ENCODE results near the gene MED20.
A peak's percentile ranks its signal among the peaks of the same experiment; 100 is the strongest.

MED20 gene

GRCh38 chr6:41914343-41914742 is 6.6 kb downstream of the MED20 start:
- no peak for DNase-seq (ENCODE audit: low read depth in 2 of 2)

DNA sequence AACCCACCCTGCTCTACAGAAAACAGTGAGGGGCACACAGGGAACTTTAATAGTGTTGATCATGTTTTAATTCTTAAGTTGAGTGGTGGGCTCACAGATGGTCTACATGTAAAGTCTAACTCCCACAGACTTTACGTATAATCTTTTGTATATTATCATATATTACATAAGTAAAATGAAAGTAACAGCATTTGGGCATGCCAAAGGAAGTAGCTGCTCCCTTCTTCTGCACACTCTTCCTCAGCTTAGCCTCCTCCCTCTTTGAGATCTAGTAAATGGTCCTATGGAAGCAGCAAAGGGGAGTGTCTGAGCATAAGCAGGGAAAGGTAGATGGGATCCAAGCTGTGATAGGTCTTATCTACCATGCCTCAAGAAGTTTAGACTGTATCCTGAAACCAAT is 11.2 kb downstream of the MED20 start:
- no peak for DNase-seq (ENCODE audit: low read depth in 2 of 2)

- DNase-seq (ENCODE audit: low read depth in 2 of 2), result peak in 1 of 2 donors; percentile 24
Measured at GRCh38 chr6:41901882-41902519, 18.9 kb downstream of the MED20 start.

DNA sequence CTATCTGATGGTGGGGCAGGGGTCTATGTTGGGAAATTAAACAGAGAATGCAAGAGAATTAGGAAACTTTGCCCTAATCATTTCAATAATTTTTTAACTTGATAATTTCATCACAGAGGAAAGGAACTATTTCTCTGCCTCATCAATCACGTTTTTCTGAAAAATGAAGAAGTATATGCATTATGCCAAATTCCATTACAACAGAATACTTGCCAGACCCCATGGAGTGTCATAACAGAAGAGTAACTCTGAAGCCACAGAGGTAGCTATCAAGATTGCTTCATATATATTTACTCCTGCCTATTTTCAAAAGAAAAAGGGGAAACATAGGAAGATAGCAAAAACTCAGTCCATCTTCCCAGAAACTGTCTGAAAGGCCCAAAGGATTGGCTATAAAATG is 20.1 kb downstream of the MED20 start:
- DNase-seq (ENCODE audit: low read depth in 2 of 2), result no peak

DNA sequence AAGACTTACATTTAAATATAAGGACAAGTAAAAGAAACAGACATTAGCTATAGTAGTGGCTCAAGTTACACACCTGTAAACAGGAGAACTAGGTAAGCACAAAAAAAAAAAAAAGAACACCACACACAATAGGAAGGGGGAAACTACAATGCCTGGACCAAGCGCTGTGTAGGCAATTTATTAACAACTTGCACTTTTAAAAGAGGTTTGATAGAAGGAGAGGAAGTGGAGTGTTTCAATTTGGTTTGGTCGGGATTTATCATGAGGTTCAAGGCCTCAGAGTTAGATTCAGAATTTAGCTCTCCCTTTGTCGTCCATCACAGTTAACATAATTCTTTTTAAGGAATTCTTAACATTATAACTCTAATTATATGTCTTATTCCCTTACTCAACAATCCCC is 24.7 kb downstream of the MED20 start:
- no peak for DNase-seq (ENCODE audit: low read depth in 2 of 2)

DNA sequence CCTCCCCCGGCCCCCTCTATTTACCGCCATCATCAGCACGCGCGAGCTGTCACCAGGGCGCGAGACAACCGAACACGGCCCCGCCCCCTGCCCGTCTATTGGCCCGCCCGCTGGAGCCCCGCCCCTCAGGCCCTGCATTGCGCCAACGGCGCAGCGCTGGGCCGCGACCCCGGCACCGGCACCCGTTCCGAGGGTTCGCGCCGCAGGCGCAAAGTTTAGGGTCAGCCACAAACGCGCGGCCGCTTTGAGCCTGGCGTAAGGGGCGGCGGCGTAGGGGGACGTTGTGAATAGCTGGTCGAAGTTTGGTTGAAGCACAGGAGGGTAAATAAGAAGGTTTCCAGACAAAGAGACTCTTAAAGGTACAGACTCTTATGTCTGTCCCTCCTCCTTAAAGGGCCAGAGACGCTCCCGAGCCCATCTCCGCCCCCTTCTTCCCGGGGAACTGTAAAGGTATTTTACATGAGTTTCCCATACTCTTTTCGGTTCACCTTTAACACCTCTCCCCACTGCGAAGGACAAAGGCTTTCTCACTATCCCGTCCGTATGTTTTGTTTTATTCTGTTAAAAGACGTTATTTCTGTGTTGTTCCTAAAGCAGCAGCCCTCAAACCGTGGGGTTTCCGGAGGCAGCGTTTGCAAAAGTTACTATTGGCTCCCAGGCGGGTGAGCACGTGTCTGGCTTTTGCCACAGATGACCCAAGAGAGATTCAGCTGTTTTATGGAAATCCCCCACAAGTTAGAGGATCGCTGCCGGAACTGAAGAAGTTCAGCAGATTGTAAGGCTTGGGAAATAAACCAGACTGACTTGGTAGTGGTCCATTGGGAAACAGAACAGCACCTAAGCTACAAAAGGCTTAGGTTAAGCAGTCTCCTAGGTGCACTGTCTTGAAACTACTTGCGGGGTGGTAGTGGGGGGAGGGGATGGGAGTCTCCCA is 25.4 kb downstream of the MED20 start, which contains the start of gene USP49:
USP49 (minus strand) TSS at position 76 of the 934 bp plus-strand sequence. CDS start 88,392 bp downstream, outside the sequence.
- peak; percentile 85 for DNase-seq (ENCODE audit: low read depth in 2 of 2)

DNA sequence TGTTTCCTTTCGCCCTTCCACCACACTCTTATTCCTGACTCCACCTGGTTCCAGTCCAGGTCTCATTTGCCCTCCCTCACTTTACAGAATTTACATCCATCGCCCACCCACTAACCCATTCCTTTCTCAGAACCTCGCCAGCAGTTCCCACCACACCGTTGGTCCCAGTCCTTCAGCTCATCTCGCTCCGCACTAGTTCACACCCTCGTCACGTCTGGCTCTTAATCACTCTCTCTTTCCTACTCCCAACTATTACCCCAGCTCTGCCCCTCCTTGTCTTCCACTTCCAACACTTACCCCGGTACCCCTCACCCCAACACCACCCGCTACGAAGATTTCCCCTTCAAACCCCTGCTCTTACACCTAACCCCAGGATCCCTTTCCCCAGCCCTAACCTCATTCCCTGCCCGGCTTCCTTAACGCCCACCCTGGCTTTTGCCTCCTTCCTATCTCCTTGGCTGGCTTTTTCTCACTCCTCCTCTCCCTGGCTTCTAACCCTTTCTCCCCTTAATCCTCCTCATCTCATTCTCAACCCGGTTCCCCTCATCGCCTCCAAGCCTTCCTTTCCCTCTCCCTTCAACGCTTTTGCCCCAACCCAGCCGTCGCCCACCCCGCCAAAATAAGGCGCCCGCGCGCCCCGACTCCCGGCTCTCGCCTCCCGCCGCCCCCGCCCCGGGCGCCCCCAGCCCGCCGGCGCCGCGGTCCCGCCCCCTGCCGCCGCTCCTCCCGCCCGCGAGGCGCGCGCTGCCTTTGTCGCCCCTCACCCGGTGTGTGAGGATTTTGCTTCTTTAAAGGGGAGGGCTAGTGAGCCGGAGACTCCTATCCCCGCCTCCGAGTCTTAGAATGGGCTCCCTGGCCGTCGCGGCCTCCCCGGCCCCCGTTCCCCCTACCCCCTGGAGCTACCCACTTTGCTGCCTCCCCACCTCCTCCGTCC is 26.3 kb downstream of the MED20 start:
- DNase-seq (ENCODE audit: low read depth in 2 of 2), result no peak

DNA sequence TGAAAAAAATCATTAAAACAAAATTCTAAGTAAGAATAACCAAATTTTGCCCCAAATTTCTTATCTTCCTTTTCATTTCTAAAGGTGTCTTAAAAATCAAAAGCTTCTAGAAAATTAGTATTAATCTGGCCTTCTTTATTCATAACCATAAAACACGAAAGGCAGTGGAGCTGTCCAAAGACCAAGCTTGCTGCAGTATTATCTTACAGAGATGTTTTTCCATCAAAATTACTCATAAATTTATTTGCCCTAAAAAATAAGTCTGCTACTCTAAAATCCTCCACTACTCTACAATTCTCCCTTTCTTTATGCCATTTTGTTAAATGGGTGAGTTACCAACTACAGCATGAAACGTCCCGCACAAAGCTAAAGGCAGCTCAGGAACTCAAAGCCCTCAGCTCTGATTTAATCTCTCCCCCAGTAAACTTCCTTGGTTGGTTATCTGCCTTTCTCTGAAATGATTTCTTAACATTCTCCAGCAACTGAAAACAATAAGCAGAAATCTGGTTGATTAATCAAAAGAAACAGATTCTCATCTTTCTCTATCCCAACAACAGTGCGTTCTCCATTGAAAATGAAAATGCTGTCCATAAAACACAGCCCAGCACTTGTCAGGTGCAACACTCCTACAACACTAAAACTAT is 27.9 kb downstream of the MED20 start:
- no peak for DNase-seq (ENCODE audit: low read depth in 2 of 2)

GRCh38 chr6:41887331-41887751 is 33.6 kb downstream of the MED20 start:
- no peak for DNase-seq (ENCODE audit: low read depth in 2 of 2)

DNA sequence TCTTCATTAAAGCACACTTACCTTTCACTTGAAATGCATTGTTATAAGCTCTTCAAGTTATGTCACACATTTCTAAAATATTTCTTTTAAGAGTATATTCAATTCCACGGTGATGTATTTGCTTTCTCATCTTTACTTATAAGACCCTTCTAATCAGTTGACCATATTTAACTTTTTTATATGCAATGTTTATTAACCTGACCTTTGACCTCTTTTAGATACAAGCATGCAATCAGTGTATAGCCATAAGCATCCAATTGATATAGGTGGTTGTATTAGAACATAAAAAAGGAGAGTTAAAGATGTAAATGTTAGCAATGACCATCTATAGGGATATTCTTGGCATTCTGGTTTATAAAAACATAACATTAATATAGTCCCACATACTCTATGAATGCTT is 35.0 kb downstream of the MED20 start:
- no peak for DNase-seq (ENCODE audit: low read depth in 2 of 2)

DNA sequence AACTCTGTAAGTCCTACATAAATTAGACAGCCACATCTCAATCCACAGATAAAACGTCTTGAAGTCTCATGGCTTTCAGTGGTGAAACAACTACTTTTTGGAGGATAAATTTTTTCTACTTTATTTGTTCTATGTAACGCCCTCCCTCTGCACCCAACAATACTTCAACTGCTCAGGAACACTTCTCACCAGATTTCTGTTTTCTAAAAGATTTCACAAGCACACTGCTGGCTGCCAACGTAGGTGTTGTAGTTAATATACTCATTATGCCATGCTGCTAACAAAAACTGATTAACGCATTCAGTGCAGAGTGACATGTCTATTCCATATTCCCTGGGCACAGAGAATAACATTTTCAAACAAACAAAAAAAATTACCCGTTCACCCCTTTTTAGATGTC is 36.0 kb downstream of the MED20 start:
- no peak for DNase-seq (ENCODE audit: low read depth in 2 of 2)

GRCh38 chr6:41881506-41881905 is 39.4 kb downstream of the MED20 start:
- no peak for DNase-seq (ENCODE audit: low read depth in 2 of 2)

DNA sequence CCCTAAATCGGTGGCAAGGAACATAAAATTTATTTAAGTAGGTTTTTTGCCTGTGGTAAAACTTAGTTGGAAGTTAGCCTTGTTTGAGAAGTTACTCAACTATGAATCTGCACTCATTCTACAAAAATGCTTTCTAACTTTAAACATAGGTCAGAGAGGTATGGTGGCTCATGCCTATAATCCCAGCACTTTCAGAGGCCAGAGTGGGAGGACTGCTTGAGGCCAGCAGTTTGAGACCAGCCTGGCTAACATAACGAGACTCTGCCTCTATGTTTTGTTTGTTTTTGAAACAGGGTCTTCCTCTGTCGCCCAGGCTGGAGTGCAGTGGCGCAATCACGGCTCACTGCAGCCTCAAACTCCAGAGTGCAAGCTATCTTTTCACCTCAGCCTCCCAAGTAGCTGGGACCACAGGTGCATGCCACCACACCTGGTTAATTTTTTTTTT is 42.0 kb downstream of the MED20 start:
- DNase-seq (ENCODE audit: low read depth in 2 of 2), result no peak

DNA sequence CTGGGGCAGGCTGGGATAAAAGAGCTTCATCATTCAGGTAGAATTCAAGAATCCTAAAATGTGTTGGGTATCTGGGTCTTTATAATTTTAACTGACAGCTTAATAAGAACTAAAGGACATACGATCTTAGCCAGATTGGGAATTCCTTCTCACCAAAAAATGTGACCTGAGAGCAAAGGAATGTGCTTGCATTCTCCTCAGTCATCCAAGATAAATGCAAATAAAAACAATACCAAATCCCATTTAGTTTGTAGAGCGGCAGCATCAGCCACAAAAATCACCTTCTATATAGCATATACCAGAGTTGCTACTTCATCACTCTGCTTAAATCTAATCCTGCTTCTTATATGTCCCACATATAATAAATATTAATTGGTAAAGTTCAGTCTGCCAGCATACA is 42.7 kb downstream of the MED20 start:
- DNase-seq (ENCODE audit: low read depth in 2 of 2), result no peak

DNA sequence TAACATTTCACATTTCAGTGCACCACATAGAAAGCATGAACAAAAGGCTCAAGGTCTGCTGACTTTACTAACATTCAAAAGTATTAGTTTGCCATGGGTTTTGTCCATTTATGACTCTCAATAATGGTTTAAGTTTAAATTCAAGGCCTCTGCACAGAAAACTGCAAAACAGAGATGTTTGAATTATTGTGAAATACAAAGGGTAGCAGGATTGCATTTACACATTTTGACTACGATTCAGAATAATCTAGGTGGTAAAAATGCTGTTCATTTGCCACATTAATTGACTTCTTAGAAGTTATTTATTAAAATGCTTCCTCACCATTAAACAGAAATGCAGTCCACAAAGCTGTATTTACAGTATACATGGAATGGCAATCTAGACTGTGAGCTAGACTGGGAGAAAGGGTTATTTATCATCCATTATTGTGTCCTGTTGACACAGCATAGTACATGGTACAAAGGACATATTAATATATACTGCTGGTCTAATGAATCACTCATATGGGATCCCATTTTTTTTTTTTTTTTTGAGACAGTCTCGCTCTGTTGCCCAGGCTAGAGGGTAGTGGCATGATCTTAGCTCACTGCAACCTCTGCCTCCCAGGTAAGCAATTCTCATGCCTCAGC is 43.8 kb downstream of the MED20 start:
- no peak for DNase-seq (ENCODE audit: low read depth in 2 of 2)

DNA sequence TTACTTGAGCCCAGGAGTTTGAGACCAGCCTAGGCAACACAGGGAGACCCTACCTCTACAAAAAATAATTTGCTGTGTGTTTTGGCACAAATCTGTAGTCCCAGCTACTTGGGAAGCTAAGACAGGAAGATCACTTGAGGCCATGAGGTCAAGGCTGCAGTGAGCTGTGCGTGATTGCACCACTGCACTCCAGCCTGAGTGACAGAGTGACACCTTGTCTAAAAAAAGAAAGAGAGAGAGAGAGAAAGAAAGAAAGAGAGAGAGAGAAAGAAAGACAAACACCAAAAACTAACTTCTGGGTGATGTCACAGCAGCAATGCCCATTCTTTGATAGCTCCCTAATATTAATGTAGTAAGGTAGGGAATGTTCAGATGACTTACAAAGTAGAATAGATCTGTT is 46.2 kb downstream of the MED20 start:
- DNase-seq (ENCODE audit: low read depth in 2 of 2), result no peak

DNA sequence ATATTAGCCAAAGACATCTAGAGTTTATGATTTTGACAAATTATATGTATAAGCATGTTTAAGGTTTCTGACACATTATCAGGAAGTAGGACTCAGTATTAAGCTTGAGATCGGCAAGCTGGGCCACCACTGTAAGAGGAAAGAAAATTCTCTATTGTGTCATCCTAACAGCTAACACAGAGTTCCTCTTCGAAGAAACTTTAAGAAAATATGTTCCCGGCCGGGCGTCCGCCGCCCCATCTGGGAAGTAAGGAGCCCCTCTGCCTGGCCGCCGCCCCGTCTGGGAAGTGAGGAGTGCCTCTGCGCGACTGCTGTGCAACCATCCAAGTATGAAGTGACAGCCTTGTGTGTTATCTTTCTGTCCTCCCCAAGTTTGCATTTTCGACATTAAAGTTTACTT is 48.8 kb downstream of the MED20 start:
- DNase-seq (ENCODE audit: low read depth in 2 of 2), result no peak

DNA sequence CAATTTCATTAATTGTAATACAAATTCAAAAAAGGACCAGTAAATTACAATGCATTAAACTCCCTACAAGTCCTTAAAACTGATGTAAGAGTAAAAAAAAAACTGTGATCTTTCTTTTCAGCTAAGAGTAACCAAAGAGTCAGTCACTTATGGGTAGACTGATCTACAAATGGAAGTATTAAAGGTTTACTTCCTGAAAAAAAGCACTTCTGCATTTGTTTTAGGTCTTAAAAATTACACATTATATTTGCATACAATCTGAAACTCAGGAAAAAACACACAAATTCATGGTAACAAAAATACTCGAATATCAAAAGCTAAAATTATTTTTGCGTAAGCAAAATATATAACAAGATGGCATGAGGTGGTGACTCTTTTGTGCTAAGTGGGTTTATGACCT is 49.2 kb downstream of the MED20 start:
- DNase-seq (ENCODE audit: low read depth in 2 of 2), result no peak

- DNase-seq (ENCODE audit: low read depth in 2 of 2), result no peak
Measured at GRCh38 chr6:41859356-41859755, 61.6 kb downstream of the MED20 start.

GRCh38 chr6:41858703-41859102 is 62.2 kb downstream of the MED20 start:
- no peak for DNase-seq (ENCODE audit: low read depth in 2 of 2)
